H7 (cell line): ENCODE data around the gene SEMA4C. TPM values are rescaled to one million over a fixed set of nuclear protein-coding genes. Genes with fewer than 3 reads are reported as not detected.
"Not testable (repeated sequence)": the region's sequence is repeated elsewhere in the genome, so short reads cannot be mapped to it uniquely, and the experiment has no call there.

Experiments
- DNase-seq: peaks from one replicate; pipeline ENCODE4 v3.0.0; 2012
- H3K27me3 ChIP-seq: 2 replicates; pipeline ENCODE4 v1.6.0; 2011; ENCODE audit warnings: mild to moderate bottlenecking, low read length; ENCODE audit not compliant: control insufficient read depth, insufficient read depth
- H3K36me3 ChIP-seq: replicated peaks from 2 replicates; pipeline ENCODE4 v1.5.1; 2011; ENCODE audit warnings: low read length; ENCODE audit not compliant: control insufficient read depth, insufficient read depth
- H3K4me3 ChIP-seq: 2 replicates; pipeline ENCODE4 v1.5.1; 2011; ENCODE audit warnings: low read depth, mild to moderate bottlenecking, control low read depth, low read length, moderate library complexity; ENCODE audit not compliant: insufficient read depth
- total RNA-seq: library from RNA; depleted of rRNA; stranded (reverse); fragments of >200 nt; shearing (Covaris generic); gene quantifications from 2 replicates; pipeline ENCODE4 v1.2.3, GENCODE V29; 2014

The SEMA4C gene
- total RNA-seq, 1 experiment from 2014 or later: 100 TPM

GRCh38 chr2:96868555-96869280 lies 1.2 kb downstream of the SEMA4C start:
- Histone ChIP-seq H3K27me3 (peaks cover 2% of the 10 kb centered on the region; the same call in 1 of the 2 replicates), H3K4me3 (peak overlapping the region; percentile 95), H3K36me3 (peaks cover 38% of the 10 kb centered on the region)
- peak; percentile 97 for DNase-seq

- Histone ChIP-seq H3K4me3 (peak overlapping the region; percentile 95), H3K36me3 (peaks cover 45% of the 10 kb centered on the region), H3K27me3 (peaks cover 2% of the 10 kb centered on the region; the same call in 1 of the 2 replicates)
- DNase-seq: no peak
Measured at GRCh38 chr2:96867756-96868554, 1.9 kb downstream of the SEMA4C start.

GRCh38 chr2:96866986-96867755 lies 2.7 kb downstream of the SEMA4C start:
- H3K36me3 ChIP-seq: peaks cover 47% of the 10 kb centered on the region
- DNase-seq: no peak
- H3K27me3 ChIP-seq: peaks cover 2% of the 10 kb centered on the region; the same call in 1 of the 2 replicates
- H3K4me3 ChIP-seq: peak overlapping the region; percentile 95; the same call in 1 of the 2 replicates

GRCh38 chr2:96866586-96866985 lies 3.3 kb downstream of the SEMA4C start:
- no peak for DNase-seq
- H3K27me3 ChIP-seq: peaks cover 2% of the 10 kb centered on the region; the same call in 1 of the 2 replicates
- no peak overlapping the region for H3K4me3 ChIP-seq
- peaks cover 51% of the 10 kb centered on the region for H3K36me3 ChIP-seq

GRCh38 chr2:96866149-96866548 lies 3.7 kb downstream of the SEMA4C start:
- Histone ChIP-seq H3K27me3 (peaks cover 2% of the 10 kb centered on the region; the same call in 1 of the 2 replicates), H3K4me3 (no peak overlapping the region), H3K36me3 (peaks cover 54% of the 10 kb centered on the region)
- DNase-seq: no peak

- no peak for DNase-seq
- peaks cover 1% of the 10 kb centered on the region; the same call in 1 of the 2 replicates for H3K27me3 ChIP-seq
- no peak overlapping the region for H3K4me3 ChIP-seq
- H3K36me3 ChIP-seq: peaks cover 54% of the 10 kb centered on the region
Measured at GRCh38 chr2:96865654-96866053, 4.2 kb downstream of the SEMA4C start.

- Histone ChIP-seq H3K27me3 (no peaks in the 10 kb centered on the region), H3K36me3 (peaks cover 58% of the 10 kb centered on the region), H3K4me3 (no peak overlapping the region)
- no peak for DNase-seq
Measured at GRCh38 chr2:96864343-96865091, 5.4 kb downstream of the SEMA4C start.

- Histone ChIP-seq H3K36me3 (peaks cover 58% of the 10 kb centered on the region), H3K4me3 (no peak overlapping the region)
- DNase-seq: no peak
Measured at GRCh38 chr2:96863575-96864342, 6.1 kb downstream of the SEMA4C start.

GRCh38 chr2:96863056-96863455 lies 6.8 kb downstream of the SEMA4C start:
- DNase-seq, H3K4me3 ChIP-seq, H3K27me3 ChIP-seq: not testable (repeated sequence)
- H3K36me3 ChIP-seq: peaks cover 58% of the 10 kb centered on the region

More at GRCh38 chr2:96863575-96864342, 6.1 kb downstream of the SEMA4C start:
- no peaks in the 10 kb centered on the region for H3K27me3 ChIP-seq

GRCh38 chr2:96861074-96861473 lies 8.8 kb downstream of the SEMA4C start:
- no peak overlapping the region for H3K4me3 ChIP-seq
- no peak for DNase-seq
- H3K27me3 ChIP-seq: no peaks in the 10 kb centered on the region
- H3K36me3 ChIP-seq: peaks cover 44% of the 10 kb centered on the region

- peaks cover 36% of the 10 kb centered on the region for H3K36me3 ChIP-seq
- no peaks in the 10 kb centered on the region for H3K27me3 ChIP-seq
- no peak overlapping the region for H3K4me3 ChIP-seq
- no peak for DNase-seq
Measured at GRCh38 chr2:96860065-96861029, 9.5 kb downstream of the SEMA4C start.

- DNase-seq: no peak
- peaks cover 30% of the 10 kb centered on the region for H3K36me3 ChIP-seq
Measured at GRCh38 chr2:96859681-96860064, 10.2 kb downstream of the SEMA4C start.

More at GRCh38 chr2:96859681-96860064, 10.2 kb downstream of the SEMA4C start:
- H3K27me3 ChIP-seq: no peaks in the 10 kb centered on the region
- H3K4me3 ChIP-seq: no peak overlapping the region
